GM23248 (cell line): ENCODE data around the gene CSNK2B. TPM values are rescaled to one million over a fixed set of nuclear protein-coding genes. Genes with fewer than 3 reads are reported as not detected.
A peak's percentile ranks its signal among the peaks of the same experiment; 100 is the strongest.

Source experiments
- DNase-seq: peaks from one replicate; pipeline ENCODE4 v3.0.0-alpha.2; 2015
- H2AFZ ChIP-seq: fragments of 200-600 bp; sonication (generic); 2 replicates; pipeline ENCODE4 v1.6.1; 2016; ENCODE audit warnings: antibody characterized with exemption
- H3F3A ChIP-seq: fragments of 200-600 bp; sonication (generic); 2 replicates; pipeline ENCODE4 v1.6.1; 2016; ENCODE audit warnings: mild to moderate bottlenecking, antibody characterized with exemption, mixed run types; ENCODE audit not compliant: insufficient read depth
- H3K27ac ChIP-seq: fragments of 200-600 bp; sonication (generic); 2 replicates; pipeline ENCODE4 v1.5.1; 2016; ENCODE audit warnings: mild to moderate bottlenecking
- H3K27me3 ChIP-seq: fragments of 200-600 bp; sonication (generic); replicated peaks from 2 replicates; pipeline ENCODE4 v1.6.1; 2016; ENCODE audit warnings: mild to moderate bottlenecking; ENCODE audit not compliant: insufficient read depth
- H3K36me3 ChIP-seq: fragments of 200-600 bp; sonication (generic); 2 replicates; pipeline ENCODE4 v1.6.1; 2016; ENCODE audit warnings: low read depth, mild to moderate bottlenecking
- H3K4me1 ChIP-seq: fragments of 200-600 bp; sonication (generic); 2 replicates; pipeline ENCODE4 v1.6.1; 2016; ENCODE audit warnings: mild to moderate bottlenecking; ENCODE audit not compliant: insufficient read depth
- H3K4me2 ChIP-seq: fragments of 200-600 bp; sonication (generic); one replicate; pipeline ENCODE4 v1.6.1; 2016; ENCODE audit warnings: mild to moderate bottlenecking; ENCODE audit not compliant: unreplicated experiment
- H3K4me3 ChIP-seq: fragments of 200-600 bp; sonication (generic); 2 replicates; pipeline ENCODE4 v1.5.1; 2016; ENCODE audit warnings: mild to moderate bottlenecking
- H3K79me2 ChIP-seq: fragments of 200-600 bp; sonication (generic); 2 replicates; pipeline ENCODE4 v1.6.1; 2016; ENCODE audit warnings: mild to moderate bottlenecking; ENCODE audit not compliant: insufficient read depth
- H3K9ac ChIP-seq: fragments of 200-600 bp; sonication (generic); 2 replicates; pipeline ENCODE4 v1.6.1; 2016; ENCODE audit warnings: mild to moderate bottlenecking
- H3K9me2 ChIP-seq: fragments of 200-600 bp; sonication (generic); 2 replicates; pipeline ENCODE4 v1.6.1; 2016; ENCODE audit warnings: mixed run types, mild to moderate bottlenecking, moderate library complexity; ENCODE audit not compliant: insufficient read depth
- H3K9me3 ChIP-seq: fragments of 200-600 bp; sonication (generic); one replicate; pipeline ENCODE4 v1.6.1; 2017; ENCODE audit warnings: low read depth
- H4K20me1 ChIP-seq: fragments of 200-600 bp; sonication (generic); 2 replicates; pipeline ENCODE4 v1.6.0; 2016; ENCODE audit not compliant: insufficient read depth
- EZH2 ChIP-seq: fragments of 200-600 bp; sonication (generic); IDR thresholded peaks from 2 replicates; pipeline ENCODE4 v1.6.1; 2018; ENCODE audit warnings: antibody characterized with exemption, mild to moderate bottlenecking; ENCODE audit not compliant: insufficient read depth, poor library complexity, severe bottlenecking
- EZH2phosphoT487 ChIP-seq: fragments of 200-600 bp; sonication (generic); IDR thresholded peaks from 2 replicates; pipeline ENCODE4 v1.6.1; 2018; ENCODE audit warnings: antibody characterized with exemption, moderate library complexity, mild to moderate bottlenecking, low read depth; ENCODE audit not compliant: insufficient read depth
- WGBS, 2 experiments: methylation state at CpG; one replicate each; pipeline ENCODE4 v1.1.6; 2015 to 2017; ENCODE audit warnings: low lambda C conversion rate in 2 of 2, low coverage in 1 of 2; ENCODE audit errors: missing lambda C conversion rate in 2 of 2; 5-methylcytosine and 5-hydroxymethylcytosine counted together
- in situ Hi-C: fragments of 300-500 bp; cut with MboI; formaldehyde crosslinking; loops from 2 replicates; pipeline ENCODE4 v1.15.0; 2020
- polyA plus RNA-seq: library from polyadenylated mRNA; unstranded; fragments of >200 nt; fragmentation: Nextera tagmentation; extraction: Ambion mirVana; gene quantifications from 2 replicates; pipeline ENCODE4 v1.2.1, GENCODE V29; 2016
- total RNA-seq: library from RNA; depleted of rRNA; stranded (reverse); fragments of >200 nt; shearing (Covaris generic); gene quantifications from 2 replicates; pipeline ENCODE4 v1.2.3, GENCODE V29; 2014

Gene CSNK2B
- total and polyA plus RNA-seq, 2 experiments from 2014 or later, result 224 to 256 TPM

DNA sequence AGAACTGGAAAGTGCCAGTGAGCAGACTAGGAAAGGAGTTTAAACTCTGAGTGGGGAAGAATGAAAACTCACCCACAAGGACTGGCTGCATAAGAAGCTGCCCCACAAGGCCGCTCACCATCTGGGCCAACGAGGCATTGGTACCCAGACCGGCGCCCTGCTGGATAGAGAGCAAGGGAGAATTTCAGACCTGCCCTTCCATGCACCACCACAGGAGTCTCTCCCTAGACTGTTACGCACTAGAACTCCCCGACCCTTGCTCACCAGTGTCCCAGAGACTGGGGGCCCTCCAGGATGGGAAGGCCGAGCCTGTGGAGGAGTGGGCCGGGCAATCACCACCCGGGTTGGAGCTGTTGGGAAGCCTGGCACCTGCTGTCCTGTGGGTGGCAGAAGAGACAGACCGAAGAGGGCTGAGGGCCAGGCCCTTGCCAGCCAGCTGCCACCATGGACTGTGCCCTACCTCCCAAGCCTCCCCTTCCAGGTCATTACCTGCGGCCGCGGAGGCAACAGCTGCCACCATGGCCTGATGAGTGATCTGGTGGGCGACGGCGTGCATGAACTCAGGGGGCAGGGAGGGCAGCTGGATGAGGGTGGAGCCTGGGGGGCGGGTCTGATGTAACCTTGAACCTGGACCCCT lies 21.9 kb upstream of the CSNK2B start:
- in situ Hi-C loops, result no loop called here
- H3K36me3 ChIP-seq, result peaks cover 50% of the 10 kb centered on the region
- H3K9ac ChIP-seq, result no peak overlapping the region
- H3K4me2 ChIP-seq, result no peak overlapping the region
- H4K20me1 ChIP-seq, result no peaks in the 10 kb centered on the region
- 87 to 92% methylated on average over 14 to 17 of the region's 17 CpGs for WGBS, 2 experiments
- TF ChIP-seq EZH2phosphoT487 (no peak), EZH2 (no peak)
- H3F3A ChIP-seq, result peaks cover 28% of the 10 kb centered on the region
- no peaks in the 10 kb centered on the region for H3K9me3 ChIP-seq
- H3K79me2 ChIP-seq, result peaks cover 20% of the 10 kb centered on the region
- H3K27ac ChIP-seq, result no peak overlapping the region
- no peaks in the 10 kb centered on the region for H3K9me2 ChIP-seq
- no peak overlapping the region for H3K4me3 ChIP-seq
- H2AFZ ChIP-seq, result no peak overlapping the region
- no peak for DNase-seq
- no peaks in the 10 kb centered on the region for H3K27me3 ChIP-seq
- peaks cover 11% of the 10 kb centered on the region for H3K4me1 ChIP-seq

- H3K4me3 ChIP-seq, result no peak overlapping the region
- 99% methylated on average over 9 of the region's 9 CpGs for WGBS, 2 experiments
- no peak overlapping the region for H2AFZ ChIP-seq
- no peak overlapping the region for H3K9ac ChIP-seq
- TF ChIP-seq EZH2, result no peak
- TF ChIP-seq EZH2phosphoT487, result no peak
- H3K27me3 ChIP-seq, result no peaks in the 10 kb centered on the region
- no peak overlapping the region for H3K27ac ChIP-seq
- H3K4me1 ChIP-seq, result peaks cover 3% of the 10 kb centered on the region; the same call in 1 of the 2 replicates
- H3K79me2 ChIP-seq, result peaks cover 33% of the 10 kb centered on the region
- no peaks in the 10 kb centered on the region for H3K9me3 ChIP-seq
- DNase-seq, result no peak
- H3K36me3 ChIP-seq, result peaks cover 51% of the 10 kb centered on the region
- no peaks in the 10 kb centered on the region for H3K9me2 ChIP-seq
- in situ Hi-C loops, result no loop called here
- no peaks in the 10 kb centered on the region for H4K20me1 ChIP-seq
- H3K4me2 ChIP-seq, result no peak overlapping the region
- H3F3A ChIP-seq, result peaks cover 14% of the 10 kb centered on the region
Measured at GRCh38 chr6:31645325-31645724, 20.6 kb upstream of the CSNK2B start.

DNA sequence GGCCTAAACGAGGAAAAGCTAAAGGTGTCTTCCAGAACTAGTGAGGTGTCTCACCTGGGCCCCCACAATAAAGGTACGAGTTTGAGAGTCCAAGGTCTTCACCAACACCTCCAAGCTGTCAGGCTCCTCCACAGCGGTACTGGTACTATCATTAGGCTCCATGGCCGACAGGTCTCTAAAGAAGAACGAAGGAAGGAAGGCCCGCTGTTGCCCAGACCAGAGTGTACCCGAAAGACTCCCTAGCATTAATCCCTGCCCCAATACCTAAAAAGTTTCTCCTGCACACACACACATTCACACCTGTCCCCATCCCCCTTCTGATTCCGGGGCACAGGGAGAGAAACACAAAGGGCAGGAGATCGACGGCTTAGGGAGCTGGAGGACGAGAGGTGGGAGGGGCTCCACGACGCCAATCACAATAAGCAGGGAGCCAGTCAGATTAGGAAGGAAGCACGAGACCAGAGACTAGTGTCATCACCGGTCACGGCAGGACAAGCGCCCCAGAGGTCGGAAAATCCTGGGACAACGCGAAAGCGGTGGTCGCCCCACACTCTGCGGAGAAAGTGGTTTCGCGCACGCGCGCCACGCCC lies 14.2 kb upstream of the CSNK2B start:
- Histone ChIP-seq H3F3A (peaks cover 8% of the 10 kb centered on the region), H4K20me1 (no peaks in the 10 kb centered on the region), H3K4me2 (peak overlapping the region; percentile 96), H3K9ac (peak overlapping the region; percentile 97), H3K36me3 (peaks cover 22% of the 10 kb centered on the region), H2AFZ (peak overlapping the region; percentile 87), H3K9me2 (no peaks in the 10 kb centered on the region), H3K9me3 (no peaks in the 10 kb centered on the region), H3K27me3 (no peaks in the 10 kb centered on the region), H3K79me2 (peaks cover 84% of the 10 kb centered on the region), H3K27ac (peak overlapping the region; percentile 99), H3K4me3 (peak overlapping the region; percentile 97), H3K4me1 (peaks cover 20% of the 10 kb centered on the region)
- in situ Hi-C loops, result no loop called here
- 1 to 2% methylated on average over 27 to 29 of the region's 29 CpGs for WGBS, 2 experiments
- no peak for TF ChIP-seq EZH2
- peak; percentile 91 for DNase-seq

- in situ Hi-C loops, result no loop called here
- TF ChIP-seq EZH2 (no peak), EZH2phosphoT487 (no peak)
- peak; percentile 94 for DNase-seq
Measured at GRCh38 chr6:31652925-31653724, 12.8 kb upstream of the CSNK2B start.

More at GRCh38 chr6:31652925-31653724, 12.8 kb upstream of the CSNK2B start:
- no peaks in the 10 kb centered on the region for H3K9me2 ChIP-seq
- no peaks in the 10 kb centered on the region for H3K27me3 ChIP-seq
- H3K27ac ChIP-seq, result peak overlapping the region; percentile 99
- peaks cover 86% of the 10 kb centered on the region for H3K79me2 ChIP-seq
- peak overlapping the region; percentile 97 for H3K4me3 ChIP-seq
- WGBS, 2 experiments, result 8% methylated on average over 37 of the region's 37 CpGs
- H3K36me3 ChIP-seq, result peaks cover 13% of the 10 kb centered on the region
- H3K9ac ChIP-seq, result peak overlapping the region; percentile 97
- H3K9me3 ChIP-seq, result no peaks in the 10 kb centered on the region
- H3F3A ChIP-seq, result peaks cover 8% of the 10 kb centered on the region
- H4K20me1 ChIP-seq, result no peaks in the 10 kb centered on the region
- H3K4me1 ChIP-seq, result peaks cover 20% of the 10 kb centered on the region
- H3K4me2 ChIP-seq, result peak overlapping the region; percentile 96
- H2AFZ ChIP-seq, result peak overlapping the region; percentile 87
